ENCODE measurements around the gene KIAA0930.

The KIAA0930 gene

DNA sequence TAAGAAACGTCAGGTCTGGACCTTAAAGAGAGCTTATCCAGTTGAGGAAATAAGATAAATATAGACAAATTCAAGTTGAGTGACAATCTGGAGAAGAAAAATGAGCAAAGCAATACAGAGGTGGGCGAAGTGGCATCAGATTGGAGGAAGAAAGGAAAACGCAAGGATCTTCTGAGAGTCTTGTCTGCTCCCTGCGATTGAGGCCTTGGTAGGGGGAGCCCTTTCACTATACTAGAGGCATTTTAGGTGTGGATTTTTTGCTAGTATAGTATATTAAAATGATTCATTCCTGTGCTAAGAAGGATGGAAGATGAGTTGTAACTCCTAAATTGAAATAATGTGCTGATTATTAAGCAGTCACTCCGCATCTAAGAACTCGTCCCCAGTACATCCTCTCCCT is 68.9 kb downstream of the KIAA0930 start:
- DNase-seq: no peak

DNA sequence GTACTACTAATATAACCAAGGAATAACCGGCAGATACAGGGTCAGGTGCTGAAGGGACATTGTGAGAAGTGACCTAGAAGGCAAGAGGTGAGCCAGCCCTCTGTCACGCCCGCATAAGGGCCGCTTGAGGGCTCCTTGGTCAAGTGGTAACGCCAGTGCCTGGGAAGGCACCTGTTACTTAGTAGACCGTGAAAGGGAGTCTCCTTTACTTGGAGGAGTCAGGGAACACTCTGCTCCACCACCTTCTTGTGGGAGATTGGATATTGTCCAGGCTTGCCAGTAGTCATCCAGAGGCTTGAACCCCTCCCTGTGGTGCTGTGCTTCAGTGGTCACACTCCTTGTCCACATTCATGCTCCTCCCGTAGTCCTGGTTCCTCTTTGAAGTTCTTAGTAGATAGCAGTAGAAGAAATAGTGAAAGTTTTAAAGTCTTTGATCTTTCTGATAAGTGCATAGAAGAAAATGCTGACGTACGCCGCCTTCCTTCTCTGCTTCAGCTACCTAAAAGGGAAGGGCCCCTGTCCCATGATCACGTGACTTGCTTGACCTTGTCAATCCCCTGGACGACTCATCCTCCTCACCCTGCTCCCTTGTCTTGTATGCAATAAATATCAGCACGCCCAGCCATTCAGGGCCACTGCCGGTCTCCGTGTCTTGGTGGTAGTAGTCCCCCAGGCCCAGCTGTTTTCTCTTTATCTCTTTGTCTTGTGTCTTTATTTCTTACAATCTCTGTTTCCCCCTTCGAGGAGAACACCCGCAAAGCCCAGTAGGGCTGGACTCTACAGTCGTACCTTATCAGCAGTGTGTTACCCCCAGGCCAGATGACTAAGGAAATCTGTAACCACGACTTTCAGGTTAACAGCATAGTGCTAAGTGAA is 70.9 kb downstream of the KIAA0930 start:
- peak; percentile 42 for DNase-seq

DNA sequence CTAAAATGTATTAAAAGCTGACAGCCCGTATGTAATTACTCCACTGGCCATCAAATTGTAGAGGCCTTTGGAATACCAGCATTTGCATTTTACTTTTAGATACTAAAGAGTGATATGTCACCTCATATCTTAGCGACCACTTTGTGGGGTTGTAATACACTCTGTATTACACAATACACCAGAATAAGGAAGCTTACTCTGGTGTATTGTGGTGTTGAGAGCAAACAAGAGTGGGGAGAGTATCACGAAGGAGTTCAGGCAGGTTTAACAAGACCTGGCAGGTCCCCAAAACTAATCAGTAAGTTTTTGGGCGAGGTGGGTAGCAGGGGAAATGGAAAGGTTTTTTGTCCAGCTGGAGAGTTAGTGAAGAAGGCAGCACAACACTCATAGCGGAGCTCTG is 73.8 kb downstream of the KIAA0930 start:
- peak; percentile 42 for DNase-seq

DNA sequence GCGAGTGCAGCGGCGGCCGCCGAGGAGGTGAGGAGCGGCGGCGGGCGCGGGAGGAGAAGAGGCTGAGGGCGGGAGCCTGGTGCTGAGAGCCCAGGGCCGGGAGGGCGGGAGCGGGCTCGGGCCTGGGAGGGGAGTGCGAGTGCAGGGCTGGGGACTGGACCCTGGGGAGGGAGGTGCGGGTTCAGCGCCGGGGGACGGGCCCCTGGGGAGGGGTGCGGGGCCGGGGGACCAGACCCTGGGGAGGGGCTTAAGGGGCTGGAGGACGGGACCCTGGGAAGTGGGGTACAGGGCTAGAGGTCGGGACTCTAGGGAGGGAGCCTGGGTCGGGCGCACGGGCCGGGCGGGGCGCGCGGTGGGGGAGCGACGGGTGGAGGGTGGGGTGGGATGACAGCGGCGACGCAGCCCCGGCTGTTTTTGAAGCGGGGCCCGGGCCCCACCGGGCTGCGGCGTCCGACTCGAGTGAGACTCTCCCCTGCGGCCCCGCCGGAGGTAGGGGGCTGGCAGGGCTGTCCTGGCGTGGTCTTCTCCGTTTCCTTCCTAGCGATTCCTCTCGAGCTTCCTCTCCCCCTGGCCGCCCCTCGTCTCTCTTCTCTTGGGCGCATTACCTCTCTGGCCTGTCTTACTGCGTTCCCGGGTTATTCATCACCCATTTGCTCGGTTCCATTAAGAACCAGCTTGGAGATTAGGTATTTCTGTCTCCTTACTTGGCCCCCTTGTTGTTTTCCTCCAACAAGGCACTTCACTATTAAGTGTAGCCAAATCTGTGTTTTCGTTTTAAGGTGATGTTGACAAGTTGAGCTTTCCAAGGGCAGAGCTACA is 76.2 kb downstream of the KIAA0930 start:
- DNase-seq: no peak

DNA sequence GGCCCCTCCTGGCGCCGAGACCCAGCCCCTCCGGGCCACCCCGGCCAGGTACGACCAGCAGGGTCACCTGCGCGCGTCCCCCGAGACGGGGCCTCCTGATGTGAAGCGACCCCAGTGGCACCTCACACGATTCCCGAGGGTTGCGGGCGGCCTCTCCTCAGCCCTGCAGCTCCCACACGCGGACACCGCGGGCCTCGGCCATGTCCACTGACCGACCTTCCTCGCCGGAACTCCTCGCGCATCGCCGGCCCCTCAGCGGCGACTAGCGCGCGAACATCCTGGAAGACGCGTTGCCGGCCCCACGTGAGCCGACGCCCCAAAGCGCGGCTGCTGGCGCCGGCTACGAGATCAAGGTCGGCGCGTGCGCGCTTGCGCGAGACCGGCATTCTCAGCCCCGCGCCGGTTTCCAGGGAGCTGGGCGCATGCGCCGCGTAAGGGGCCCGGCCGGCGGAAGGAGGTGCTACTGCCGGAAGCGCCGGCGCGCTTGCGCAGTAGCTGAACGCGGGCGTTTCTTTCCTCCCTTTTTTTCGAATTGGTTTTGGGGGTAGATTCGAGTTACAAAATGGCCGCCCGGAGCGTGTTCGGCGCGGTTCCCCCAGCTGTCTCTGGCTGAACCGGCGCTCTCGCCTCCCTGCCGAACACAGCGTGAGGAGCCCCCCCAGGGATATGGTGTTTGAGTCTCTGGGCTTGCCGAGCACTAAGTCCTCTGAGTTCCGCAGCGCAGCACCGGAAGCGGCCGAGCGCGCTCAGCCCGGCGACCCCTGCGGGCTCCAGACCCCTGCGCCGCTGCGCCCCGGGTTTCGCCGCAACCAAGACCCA is 77.0 kb downstream of the KIAA0930 start, which contains the start of gene NUP50:
TSS of gene NUP50 (plus strand) at position 475 of the 819 bp plus-strand sequence. CDS start 4,253 bp downstream, outside the sequence.
- peak; percentile 99 for DNase-seq

DNA sequence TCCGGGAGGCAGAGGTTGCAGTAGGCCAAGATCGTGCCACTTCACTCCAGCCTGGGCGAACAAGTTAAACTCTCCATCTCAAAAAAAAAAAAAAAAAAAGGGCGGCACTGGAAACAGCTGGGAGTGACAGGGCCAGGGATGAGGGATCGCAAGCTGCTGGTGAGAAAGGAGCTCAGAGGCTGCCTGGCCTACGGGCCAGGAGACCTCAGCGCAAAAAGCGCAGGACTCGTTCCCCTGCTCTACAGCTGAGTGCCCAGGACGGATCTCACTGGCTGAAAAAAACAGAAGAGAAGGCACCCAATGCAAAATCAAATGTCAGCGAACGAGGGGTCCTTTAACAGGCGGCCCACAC is 77.6 kb downstream of the KIAA0930 start:
- peak; percentile 35 for DNase-seq

DNA sequence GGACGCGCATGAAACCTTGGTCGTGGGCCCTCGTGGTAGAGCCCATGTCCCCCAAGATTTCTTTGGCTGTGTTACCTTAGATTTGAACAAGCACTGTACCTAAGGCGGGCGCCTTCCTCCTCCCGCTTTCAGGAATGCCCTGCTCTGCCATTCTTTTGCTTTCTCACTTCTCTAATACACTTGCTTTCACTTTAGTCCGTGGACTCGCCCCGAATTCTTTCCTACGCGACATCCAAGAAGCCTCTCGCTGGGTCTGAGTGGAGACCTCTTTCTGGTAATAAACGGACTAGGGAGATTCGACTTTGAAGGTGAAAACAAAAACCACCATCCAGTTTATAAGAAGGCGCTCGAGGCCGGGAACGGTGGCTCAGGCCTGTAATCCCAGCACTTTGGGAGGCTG is 78.2 kb downstream of the KIAA0930 start:
- peak; percentile 43 for DNase-seq

DNA sequence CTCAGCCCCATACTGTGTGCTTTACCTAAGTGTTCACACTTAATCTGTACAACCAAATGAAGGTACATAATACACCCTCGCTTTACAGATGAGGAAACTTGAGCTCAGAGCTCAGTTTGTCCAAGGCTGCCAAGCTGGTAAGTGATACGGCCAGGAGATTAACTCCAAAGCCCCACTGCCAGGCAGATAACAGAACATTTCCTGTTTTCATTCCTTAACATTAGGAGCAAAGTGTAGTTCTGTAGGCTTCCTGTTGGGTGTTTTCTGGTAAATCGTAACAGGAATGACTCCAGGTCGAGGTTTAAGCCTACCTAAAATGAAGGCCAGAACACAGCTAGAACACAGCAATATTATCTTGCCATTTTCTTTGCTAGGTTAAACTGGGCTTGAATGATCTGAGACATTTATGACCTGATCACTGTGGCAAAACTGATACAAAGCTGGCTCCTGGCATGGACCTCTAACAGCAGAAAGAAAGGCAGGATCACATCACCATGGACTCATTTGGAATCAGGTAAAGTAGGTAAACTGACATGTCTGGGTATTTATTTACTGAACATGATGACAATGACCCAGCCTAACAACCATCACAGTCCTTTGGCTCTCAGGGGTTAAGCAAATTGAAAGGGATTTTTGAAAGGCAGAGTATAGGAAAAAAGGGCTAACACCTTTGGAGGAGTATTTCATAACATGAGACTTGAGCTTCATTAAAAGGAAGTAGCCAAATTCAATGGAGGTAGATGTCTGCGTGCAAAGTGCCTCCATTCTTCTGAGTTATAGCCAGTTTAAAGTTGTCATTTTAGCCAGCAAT is 80.8 kb downstream of the KIAA0930 start:
- DNase-seq: peak; percentile 36

DNA sequence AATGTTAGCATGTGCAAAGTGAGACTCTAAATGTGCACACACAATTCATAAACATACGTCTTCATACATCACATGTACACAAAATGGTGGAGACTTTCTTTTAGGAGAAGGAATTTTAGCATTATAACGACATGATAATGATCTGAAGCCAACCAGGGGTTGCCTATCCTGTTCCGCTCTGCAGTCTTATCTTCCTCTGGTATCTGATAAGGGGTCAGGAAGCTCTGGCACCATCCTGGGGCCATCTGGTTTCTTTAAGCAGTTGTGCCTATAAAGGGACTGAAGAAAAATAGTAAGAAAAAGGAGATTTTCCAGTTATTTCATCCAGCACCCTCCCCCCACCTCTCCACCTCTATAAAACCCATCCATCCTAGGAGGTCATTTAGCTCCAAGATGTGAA is 82.8 kb downstream of the KIAA0930 start:
- DNase-seq: no peak

DNA sequence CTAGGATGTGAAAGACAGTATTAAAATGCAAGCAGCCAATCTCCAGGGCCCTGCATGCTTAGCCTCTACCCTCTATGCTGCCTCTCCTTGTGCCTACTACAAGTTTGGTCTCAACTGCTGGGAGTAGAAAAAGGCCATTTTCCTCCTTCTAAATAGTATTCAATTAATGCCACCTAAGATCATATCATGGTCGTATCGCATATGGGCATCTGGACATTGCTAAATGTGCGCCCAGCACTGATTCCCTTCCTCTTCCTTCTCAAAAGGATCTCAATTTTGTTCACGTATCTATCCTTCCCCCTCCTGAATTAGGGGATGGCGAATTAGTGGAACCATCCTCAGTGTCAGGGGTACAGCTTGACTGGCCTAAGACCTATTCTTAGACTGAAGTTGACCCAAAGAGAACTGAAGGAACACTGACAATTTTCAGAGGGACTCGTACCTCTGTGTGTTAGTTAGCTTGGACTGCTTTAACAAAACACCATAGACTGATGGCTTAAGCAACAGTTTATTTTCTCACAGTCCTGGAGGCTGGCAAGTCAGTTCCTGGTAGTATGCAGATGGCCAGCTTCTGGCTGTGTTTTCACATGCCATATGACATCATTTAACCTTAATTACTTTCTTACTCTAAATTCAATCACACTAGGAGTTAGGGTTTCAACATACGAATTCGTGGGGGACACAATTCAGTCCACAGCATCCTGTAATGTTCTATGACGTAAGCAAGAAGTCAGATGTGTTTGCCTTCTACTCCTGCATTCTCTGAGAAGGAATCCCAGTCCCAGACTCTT is 85.4 kb downstream of the KIAA0930 start:
- peak; percentile 55 for DNase-seq

DNA sequence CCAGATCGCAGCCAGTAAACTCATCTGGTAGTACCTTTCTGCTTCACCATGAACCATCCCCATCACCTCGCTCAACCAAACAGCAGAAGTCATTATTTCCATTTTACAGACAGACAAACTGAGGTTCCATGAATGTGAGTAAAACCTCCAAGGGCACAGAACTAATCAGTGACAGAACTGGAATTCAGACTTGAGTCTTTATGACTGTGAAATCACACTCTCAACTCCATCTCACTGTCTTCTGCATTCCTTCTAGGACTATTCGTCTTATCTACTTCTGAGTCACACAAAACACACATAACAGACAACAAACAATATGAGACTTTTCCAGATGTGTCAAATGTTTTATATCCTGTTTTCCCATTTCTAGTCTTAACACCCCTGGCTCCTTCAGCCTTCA is 86.3 kb downstream of the KIAA0930 start:
- DNase-seq: no peak

DNA sequence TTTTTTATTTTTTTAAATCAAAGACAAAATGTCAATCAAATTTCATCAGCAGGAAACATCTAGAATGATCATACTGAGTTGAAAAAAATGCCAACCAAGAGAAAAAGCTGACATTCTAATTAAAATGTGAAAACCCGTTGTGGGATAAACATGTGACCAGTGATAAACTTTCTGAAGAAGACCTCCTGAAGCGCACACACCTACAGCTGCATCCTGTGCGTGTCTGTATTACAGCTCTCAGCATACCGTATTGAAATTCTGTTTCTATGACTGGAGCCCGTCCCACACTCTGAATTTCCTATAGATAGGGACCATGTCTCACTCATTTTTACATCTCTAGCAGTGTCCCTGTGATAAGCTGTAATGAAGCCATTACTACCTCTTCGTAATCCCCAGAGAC is 89.2 kb downstream of the KIAA0930 start:
- no peak for DNase-seq

DNA sequence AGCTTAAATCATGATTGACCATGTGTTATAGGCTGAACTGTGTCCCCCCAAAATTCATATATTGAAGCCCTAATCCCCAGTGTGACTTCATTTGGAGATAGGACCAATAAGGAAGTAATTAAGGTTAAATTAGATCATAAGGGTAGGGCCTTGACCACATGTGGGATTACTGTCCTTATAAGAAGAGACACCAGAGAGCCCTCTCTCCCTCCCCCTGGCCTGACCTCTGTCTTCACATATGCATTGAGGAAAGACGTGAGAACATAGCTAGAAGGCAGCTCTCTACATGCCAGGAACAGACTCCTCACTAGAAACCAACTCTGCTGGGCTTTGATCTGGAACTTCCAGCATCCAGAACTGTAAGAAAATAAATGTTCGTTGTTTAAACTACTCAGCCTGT is 90.6 kb downstream of the KIAA0930 start:
- no peak for DNase-seq

DNA sequence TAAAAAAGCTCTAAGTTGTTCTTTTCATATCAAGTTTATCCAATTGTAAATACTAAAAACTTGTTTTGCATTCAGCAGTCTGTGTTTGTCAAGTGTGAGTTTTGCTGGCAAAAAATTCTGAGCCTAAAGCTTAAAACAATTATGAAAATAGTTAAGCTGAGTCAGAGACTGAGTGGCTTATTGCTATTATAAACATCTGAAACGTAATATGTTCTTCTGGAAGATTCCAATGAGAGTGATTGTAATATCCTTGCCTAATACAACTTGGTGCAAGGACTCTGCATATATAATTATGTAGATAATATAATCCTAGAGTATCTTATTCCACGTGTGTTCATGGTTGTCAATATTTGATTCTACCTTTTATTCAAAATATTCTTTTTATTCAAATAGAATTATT is 91.0 kb downstream of the KIAA0930 start:
- no peak for DNase-seq

DNA sequence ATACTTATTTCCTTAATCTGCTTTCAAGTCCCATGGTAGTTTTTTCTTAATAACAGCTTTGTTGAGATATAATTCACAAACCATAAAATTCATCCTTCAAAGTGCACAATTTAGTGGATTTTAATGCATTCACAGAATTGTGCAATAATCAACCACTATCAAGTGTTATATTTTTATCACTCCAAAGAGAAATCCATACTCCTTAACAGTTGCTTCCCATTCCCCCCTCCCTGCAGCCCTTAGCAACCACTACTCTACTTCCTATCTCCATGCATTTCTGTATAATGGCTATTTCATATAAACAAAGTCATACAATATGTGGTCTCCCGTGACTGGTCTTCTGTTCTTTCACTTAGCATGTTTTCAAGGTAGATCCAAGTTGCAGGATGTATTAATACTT is 95.8 kb downstream of the KIAA0930 start:
- DNase-seq: no peak

DNA sequence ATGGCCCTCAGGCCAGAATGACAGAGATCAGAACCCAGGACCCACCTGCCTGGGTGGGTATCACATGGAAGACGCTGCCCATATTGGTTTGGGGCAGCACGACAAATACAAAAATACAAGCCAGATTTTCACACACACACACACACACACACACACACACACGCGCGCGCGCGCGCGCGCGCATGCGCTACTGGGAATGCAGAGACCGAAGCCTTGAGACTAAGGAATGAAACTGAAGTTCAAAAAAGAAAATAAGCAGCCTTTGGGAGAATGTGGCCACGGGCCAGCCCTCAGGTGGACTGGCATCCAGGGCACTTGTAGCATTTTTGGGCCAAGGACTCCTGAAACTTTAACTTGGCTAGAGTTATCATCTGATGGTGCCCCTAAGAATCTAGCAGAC is 98.3 kb downstream of the KIAA0930 start:
- DNase-seq: no peak

Data from suppressor macrophage treated with lipopolysaccharide for 4 hours (primary cell).